ENCODE results near the gene ANKLE2. TPM values are rescaled to one million over a fixed set of nuclear protein-coding genes. Genes with fewer than 3 reads are reported as not detected.

ANKLE2 gene
- total and polyA plus RNA-seq, 2 of the 8 experiments (the other 6 are each of a cell fraction or from before 2014, with no cell fraction given): 41.0 to 64.9 TPM

DNA sequence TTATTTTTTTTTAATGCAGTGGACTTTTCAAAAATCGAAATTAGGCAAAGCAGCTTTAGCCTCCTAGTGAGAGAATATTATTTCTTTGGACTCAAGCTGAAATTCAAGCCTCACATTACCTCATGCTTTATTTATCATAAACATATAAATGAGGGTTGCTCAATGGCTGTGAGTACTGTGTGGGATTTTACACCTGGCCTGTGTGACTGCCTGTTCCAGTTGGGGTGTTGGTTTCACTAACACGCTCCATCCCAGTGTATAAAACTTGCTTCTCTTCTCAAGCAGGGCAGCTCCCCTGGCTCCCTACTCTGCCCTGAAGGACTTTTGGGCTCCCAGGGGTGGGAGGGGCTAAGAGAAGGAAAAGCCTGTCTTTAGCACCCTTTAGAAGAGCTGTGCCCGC is 15.0 kb downstream of the ANKLE2 start (continued):
- TF ChIP-seq, protein P1, sequence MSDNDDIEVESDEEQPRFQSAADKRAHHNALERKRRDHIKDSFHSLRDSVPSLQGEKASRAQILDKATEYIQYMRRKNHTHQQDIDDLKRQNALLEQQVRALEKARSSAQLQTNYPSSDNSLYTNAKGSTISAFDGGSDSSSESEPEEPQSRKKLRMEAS (IDR thresholded peaks at IDR 0.05): no peak
- TF ChIP-seq NANOG (IDR thresholded peaks at IDR 0.05; ENCODE audit: insufficient read depth, low read depth, low read length, poor library complexity, severe bottlenecking) (no peak), POLR2AphosphoS5 (IDR thresholded peaks at IDR 0.05; ENCODE audit: low read depth, low read length) (no peak), SIN3A (conservative IDR thresholded peaks at IDR 0.05 in 1 of 2, IDR thresholded peaks at IDR 0.05 in 1 of 2; ENCODE audit: low read depth in 1 of 2, low read length in 2 of 2) (no peak), FOSL1 (IDR thresholded peaks at IDR 0.05; ENCODE audit: insufficient read depth, low read depth, low read length) (no peak), JUND (IDR thresholded peaks at IDR 0.05; ENCODE audit: low read length) (no peak)
- TF ChIP-seq, protein P2, sequence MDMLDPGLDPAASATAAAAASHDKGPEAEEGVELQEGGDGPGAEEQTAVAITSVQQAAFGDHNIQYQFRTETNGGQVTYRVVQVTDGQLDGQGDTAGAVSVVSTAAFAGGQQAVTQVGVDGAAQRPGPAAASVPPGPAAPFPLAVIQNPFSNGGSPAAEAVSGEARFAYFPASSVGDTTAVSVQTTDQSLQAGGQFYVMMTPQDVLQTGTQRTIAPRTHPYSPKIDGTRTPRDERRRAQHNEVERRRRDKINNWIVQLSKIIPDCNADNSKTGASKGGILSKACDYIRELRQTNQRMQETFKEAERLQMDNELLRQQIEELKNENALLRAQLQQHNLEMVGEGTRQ (IDR thresholded peaks at IDR 0.05; ENCODE audit: low read length): no peak

Data from H1 (cell line).